GM12878 (cell line): ENCODE data around the gene ITK. TPM values are rescaled to one million over a fixed set of nuclear protein-coding genes. Genes with fewer than 3 reads are reported as not detected.

Experiments
- ATAC-seq: fragments of 200-7000 bp; cut with Tn5 transposase; 3 replicates; pipeline ENCODE4 v1.9.1; 2020; ENCODE audit warnings: mild to moderate bottlenecking, moderate library complexity
- BruUV-seq: library from RNA; stranded (reverse); fragments of 400-500 nt; replicated peaks from 2 replicates; lab custom pipeline; 2021; lab: Mats Ljungman, UMichigan
- CTCF ChIA-PET: fragments of 300-600 bp; sonication (Branson Sonifier 250); formaldehyde crosslinking; extraction: SDS; loops from one replicate; lab custom pipeline; 2021; ENCODE audit warnings: inconsistent platforms; lab: Yijun Ruan, JAX
- POLR2A ChIA-PET: fragments of 350-600 bp; formaldehyde crosslinking; extraction: SDS; loops from one replicate; lab custom pipeline; 2021; ENCODE audit warnings: inconsistent platforms; lab: Charles Lee
- RAD21 ChIA-PET: fragments of 300-600 bp; sonication (Branson Sonifier 250); formaldehyde crosslinking; loops from one replicate; lab custom pipeline; 2023; ENCODE audit warnings: antibody characterized with exemption; ENCODE audit not compliant: unreplicated experiment; lab: Charles Lee
- SMC1A ChIA-PET: fragments of 300-600 bp; sonication (Branson Sonifier 250); formaldehyde crosslinking; loops from one replicate; lab custom pipeline; 2023; ENCODE audit not compliant: unreplicated experiment, uncharacterized antibody; lab: Charles Lee
- DNase-seq: peaks from one replicate; pipeline ENCODE4 v3.0.0-alpha.2; 2011; ENCODE audit warnings: low read depth, low spot score
- FAIRE-seq: peaks from 3 replicates; lab custom pipeline; 2011; peaks lifted over from hg19 to GRCh38; lab: Jason Lieb, UNC
- H2AFZ ChIP-seq: 2 replicates; pipeline ENCODE4 v1.6.0; 2011; ENCODE audit warnings: low read depth, low read length, control low read depth; ENCODE audit not compliant: control insufficient read depth
- H3K27ac ChIP-seq: 2 replicates; pipeline ENCODE4 v1.5.1; 2011; ENCODE audit warnings: control low read depth; ENCODE audit not compliant: control insufficient read depth, insufficient read depth
- H3K27me3 ChIP-seq, 2 experiments: replicated peaks in 1 of 2; 2 replicates each; pipeline versions ENCODE4 v1.6.0 to v1.6.1; 2011; ENCODE audit warnings: low read length in 1 of 2; ENCODE audit not compliant: control insufficient read depth in 2 of 2, insufficient read depth in 2 of 2
- H3K36me3 ChIP-seq, 2 experiments: 2 replicates each; pipeline ENCODE4 v1.5.1; 2011; ENCODE audit warnings: low read length in 1 of 2; ENCODE audit not compliant: control insufficient read depth in 2 of 2, insufficient read depth in 2 of 2
- H3K4me1 ChIP-seq: 2 replicates; pipeline ENCODE4 v1.6.1; 2011; ENCODE audit warnings: mild to moderate bottlenecking, low read length, moderate library complexity, mixed read lengths; ENCODE audit not compliant: control insufficient read depth, insufficient read depth
- H3K4me2 ChIP-seq: 2 replicates; pipeline ENCODE4 v1.6.0; 2011; ENCODE audit warnings: control low read depth; ENCODE audit not compliant: control insufficient read depth, insufficient read depth
- H3K4me3 ChIP-seq: fragments of 200-600 bp; sonication (generic); 2 replicates; pipeline ENCODE4 v1.5.1; 2016
- H3K79me2 ChIP-seq: 2 replicates; pipeline ENCODE4 v1.6.0; 2011; ENCODE audit warnings: low read length; ENCODE audit not compliant: control insufficient read depth, insufficient read depth
- H3K9ac ChIP-seq: 2 replicates; pipeline ENCODE4 v1.8.0; 2011; ENCODE audit warnings: low read length, control low read depth, mixed read lengths; ENCODE audit not compliant: control insufficient read depth, insufficient read depth
- H3K9me3 ChIP-seq: replicated peaks from 3 replicates; pipeline ENCODE4 v1.5.1; 2011; ENCODE audit warnings: mild to moderate bottlenecking, low read length; ENCODE audit not compliant: control insufficient read depth, insufficient read depth
- H4K20me1 ChIP-seq: 2 replicates; pipeline ENCODE4 v1.6.0; 2011; ENCODE audit not compliant: control insufficient read depth, insufficient read depth
- EGR1 ChIP-seq, 2 experiments: IDR thresholded peaks; 1 replicate in 1 of 2; 2 replicates in 1 of 2; pipeline ENCODE4 v1.6.1; 2011 to 2012; ENCODE audit warnings: low read depth in 2 of 2, low read length in 2 of 2, borderline replicate concordance in 1 of 2, mild to moderate bottlenecking in 1 of 2, moderate library complexity in 1 of 2
- ESRRA ChIP-seq: IDR thresholded peaks from 2 replicates; pipeline ENCODE4 v1.6.1; 2012; ENCODE audit warnings: mild to moderate bottlenecking, low read length, improper control_type of control experiment
- FOXM1 ChIP-seq: IDR thresholded peaks from 2 replicates; pipeline ENCODE4 v1.6.1; 2012; ENCODE audit warnings: low read depth, mild to moderate bottlenecking, inconsistent platforms, low read length, moderate library complexity
- IKZF1 ChIP-seq: fragments of 450-650 bp; conservative IDR thresholded peaks from 2 replicates; pipeline ENCODE4 v1.6.1; 2017; ENCODE audit warnings: antibody characterized with exemption, mild to moderate bottlenecking
- LARP7 ChIP-seq: fragments of 450-650 bp; IDR thresholded peaks from 2 replicates; pipeline ENCODE4 v1.6.1; 2017; ENCODE audit warnings: mild to moderate bottlenecking
- MYB ChIP-seq: fragments of 150-350 bp; IDR thresholded peaks from 2 replicates; pipeline ENCODE4 v1.6.1; 2014; ENCODE audit warnings: mild to moderate bottlenecking, low read depth, low read length, borderline replicate concordance
- SREBF2 ChIP-seq: IDR thresholded peaks from 2 replicates; pipeline ENCODE4 v1.6.1; 2012; ENCODE audit warnings: mild to moderate bottlenecking, low read length
- TCF3 ChIP-seq: IDR thresholded peaks from 2 replicates; pipeline ENCODE4 v1.6.1; 2012; ENCODE audit warnings: low read depth, mild to moderate bottlenecking, low read length, borderline replicate concordance; ENCODE audit not compliant: insufficient read depth
- ZBTB33 ChIP-seq: fragments of 450-650 bp; IDR thresholded peaks from 2 replicates; pipeline ENCODE4 v1.6.1; 2017; ENCODE audit warnings: mild to moderate bottlenecking
- WGBS: methylation state at CpG from one replicate; pipeline ENCODE4 v1.1.6; 2016; ENCODE audit warnings: low lambda C conversion rate; ENCODE audit not compliant: insufficient replicate concordance, insufficient coverage; ENCODE audit errors: missing lambda C conversion rate; 5-methylcytosine and 5-hydroxymethylcytosine counted together
- in situ Hi-C: fragments of 300-500 bp; cut with MboI; formaldehyde crosslinking; loops from 9 replicates; pipeline ENCODE4 v1.14.3; 2018; ENCODE audit warnings: mixed read lengths
- intact Hi-C: fragments of 100-400 bp; cut with micrococcal nuclease; formaldehyde crosslinking; loops from one replicate; pipeline ENCODE4 v1.14.2; 2022; ENCODE audit not compliant: unreplicated experiment
- polyA plus RNA-seq, 11 experiments: library from polyadenylated mRNA; depleted of rRNA in 4 of 11; unstranded in 6 of 11; stranded (reverse) in 5 of 11; fragments of >200 nt; fragmentation: Nextera tagmentation in 4 of 11; fragmentation: Illumina TruSeq in 1 of 11; extraction: Ambion mirVana in 4 of 11; extraction: Trizol in 1 of 11; gene quantifications; 1 replicate in 1 of 11; 2 replicates in 10 of 11; pipeline versions ENCODE4 v1.2.1 to v1.2.3, GENCODE V29; 2011 to 2016; ENCODE audit warnings: inconsistent platforms in 2 of 11, missing spikeins in 2 of 11, low read depth in 1 of 11
- total RNA-seq, 4 experiments: library from RNA; depleted of rRNA in 3 of 4; stranded (reverse); fragments of >200 nt in 3 of 4; fragmentation: Illumina TruSeq in 1 of 4; extraction: Trizol in 1 of 4; gene quantifications; 2 replicates each; pipeline versions ENCODE4 v1.2.1 to v1.2.3, GENCODE V29; 2013 to 2021

ITK gene
- total and polyA plus RNA-seq, 10 of the 15 experiments (the other 5 are each of a cell fraction or from before 2014, with no cell fraction given) = 0.05 to 2.4 (median 0.76) TPM

GRCh38 chr5:157162919-157163510, 17.6 kb upstream of the ITK start:
- Histone ChIP-seq H3K4me1 (peaks cover 6% of the 10 kb centered on the region), H3K9me3 (no peaks in the 10 kb centered on the region), H3K27me3 (no peaks in the 10 kb centered on the region; a peak in 1 of 4 replicates), H3K36me3 (no peaks in the 10 kb centered on the region), H3K4me3 (no peak overlapping the region), H3K79me2 (no peaks in the 10 kb centered on the region), H3K9ac (no peak overlapping the region), H3K4me2 (no peak overlapping the region), H3K27ac (no peak overlapping the region), H4K20me1 (no peaks in the 10 kb centered on the region), H2AFZ (no peak overlapping the region)
- no TSS peak for BruUV-seq
- SMC1A ChIA-PET = interaction anchor here (1.9 to 2.5 kb wide), 2 partner anchors 9 to 14 kb away, joined by 7 to 12 read pairs; no protein-coding TSS in a partner anchor
- no peak for FAIRE-seq
- POLR2A ChIA-PET = no interaction called here
- TF ChIP-seq MYB = no peak
- no peak for TF ChIP-seq ZBTB33
- TF ChIP-seq ESRRA = no peak
- TF ChIP-seq FOXM1 = no peak
- TF ChIP-seq TCF3 = no peak
- TF ChIP-seq SREBF2 = no peak
- TF ChIP-seq LARP7 = no peak
- no peak for TF ChIP-seq EGR1 (IDR thresholded peaks at IDR 0.05; ENCODE audit: borderline replicate concordance in 1 of 2, low read depth in 2 of 2, low read length in 2 of 2)
- TF ChIP-seq IKZF1 = no peak
- CTCF ChIA-PET = interaction anchor here (0.6 to 1.1 kb wide), 3 partner anchors 14 to 91 kb away, joined by 3 to 5 read pairs (median 5); no protein-coding TSS in a partner anchor
- RAD21 ChIA-PET = interaction anchor here (0.7 kb wide), 2 partner anchors 90 to 100 kb away, joined by 3 read pairs; no protein-coding TSS in a partner anchor
- WGBS = 94% methylated on average over 12 of the region's 12 CpGs
- ATAC-seq = no peak
- DNase-seq = no peak
- in situ Hi-C loops = no loop called here
- intact Hi-C loops = no loop called here
